Kidney epithelial cell (primary cell): Measurements from ENCODE around the gene TM9SF1. TPM values are rescaled to one million over a fixed set of nuclear protein-coding genes. Genes with fewer than 3 reads are reported as not detected.

Experiments used
- DNase-seq: peaks from one replicate; pipeline ENCODE4 v3.0.0-alpha.2; 2010; ENCODE audit warnings: low read depth
- H3K27me3 ChIP-seq: 2 replicates; pipeline ENCODE4 v1.6.0; 2011; ENCODE audit warnings: low read length; ENCODE audit not compliant: control insufficient read depth, insufficient read depth
- H3K36me3 ChIP-seq: 2 replicates; pipeline ENCODE4 v1.5.1; 2011; ENCODE audit warnings: low read length; ENCODE audit not compliant: control insufficient read depth, insufficient read depth
- H3K4me3 ChIP-seq: 2 replicates; pipeline ENCODE4 v1.5.1; 2011; ENCODE audit warnings: low read depth, mild to moderate bottlenecking, control low read depth, low read length
- total RNA-seq: library from RNA; depleted of rRNA; stranded (reverse); fragments of >200 nt; gene quantifications from 2 replicates; pipeline ENCODE4 v1.2.3, GENCODE V29; 2015
- TF ChIP-seq, protein P1 (sequence below): IDR thresholded peaks from 2 replicates; pipeline ENCODE4 v1.5.1; 2011; ENCODE audit warnings: mild to moderate bottlenecking, moderate library complexity, low read length, control low read depth, inconsistent platforms; ENCODE audit not compliant: insufficient read depth, poor library complexity, severe bottlenecking

Gene TM9SF1
- total RNA-seq, 1 donor from 2014 or later = 55.6 TPM

DNA sequence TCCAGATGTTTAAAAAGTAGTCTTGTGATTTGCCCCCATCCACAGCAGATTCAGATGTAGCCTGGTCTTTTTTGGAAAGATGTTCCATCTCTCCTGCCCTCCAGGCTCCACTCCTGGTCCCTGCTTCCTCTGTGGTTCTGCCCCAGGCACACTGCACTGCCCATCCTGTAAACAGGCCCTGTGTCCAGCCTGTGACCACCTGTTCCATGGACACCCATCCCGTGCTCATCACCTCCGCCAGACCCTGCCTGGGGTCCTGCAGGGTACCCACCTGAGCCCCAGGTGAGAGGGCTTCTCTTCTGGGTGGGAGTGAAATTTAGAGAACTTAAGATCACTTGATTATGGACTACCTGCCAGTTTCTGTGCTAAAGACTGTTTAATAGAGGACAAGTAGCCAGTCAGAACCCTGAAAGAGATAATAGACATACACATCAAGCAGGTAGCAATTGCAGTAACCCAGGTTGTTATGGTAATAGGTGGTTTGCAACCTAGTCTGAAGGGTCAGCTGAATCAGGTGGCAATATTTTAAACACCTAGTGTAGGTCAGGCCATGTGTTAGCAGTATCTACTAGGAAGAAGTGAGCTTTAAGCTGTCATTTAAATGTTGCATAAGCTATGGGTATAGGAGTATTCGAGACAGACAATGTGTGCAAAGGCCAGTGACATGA, 45.8 kb downstream of the TM9SF1 start:
- Histone ChIP-seq H3K27me3 (no peaks in the 10 kb centered on the region), H3K36me3 (peaks cover 8% of the 10 kb centered on the region), H3K4me3 (no peak overlapping the region)
- TF ChIP-seq, protein P1, sequence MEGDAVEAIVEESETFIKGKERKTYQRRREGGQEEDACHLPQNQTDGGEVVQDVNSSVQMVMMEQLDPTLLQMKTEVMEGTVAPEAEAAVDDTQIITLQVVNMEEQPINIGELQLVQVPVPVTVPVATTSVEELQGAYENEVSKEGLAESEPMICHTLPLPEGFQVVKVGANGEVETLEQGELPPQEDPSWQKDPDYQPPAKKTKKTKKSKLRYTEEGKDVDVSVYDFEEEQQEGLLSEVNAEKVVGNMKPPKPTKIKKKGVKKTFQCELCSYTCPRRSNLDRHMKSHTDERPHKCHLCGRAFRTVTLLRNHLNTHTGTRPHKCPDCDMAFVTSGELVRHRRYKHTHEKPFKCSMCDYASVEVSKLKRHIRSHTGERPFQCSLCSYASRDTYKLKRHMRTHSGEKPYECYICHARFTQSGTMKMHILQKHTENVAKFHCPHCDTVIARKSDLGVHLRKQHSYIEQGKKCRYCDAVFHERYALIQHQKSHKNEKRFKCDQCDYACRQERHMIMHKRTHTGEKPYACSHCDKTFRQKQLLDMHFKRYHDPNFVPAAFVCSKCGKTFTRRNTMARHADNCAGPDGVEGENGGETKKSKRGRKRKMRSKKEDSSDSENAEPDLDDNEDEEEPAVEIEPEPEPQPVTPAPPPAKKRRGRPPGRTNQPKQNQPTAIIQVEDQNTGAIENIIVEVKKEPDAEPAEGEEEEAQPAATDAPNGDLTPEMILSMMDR = no peak
- no peak for DNase-seq

DNA sequence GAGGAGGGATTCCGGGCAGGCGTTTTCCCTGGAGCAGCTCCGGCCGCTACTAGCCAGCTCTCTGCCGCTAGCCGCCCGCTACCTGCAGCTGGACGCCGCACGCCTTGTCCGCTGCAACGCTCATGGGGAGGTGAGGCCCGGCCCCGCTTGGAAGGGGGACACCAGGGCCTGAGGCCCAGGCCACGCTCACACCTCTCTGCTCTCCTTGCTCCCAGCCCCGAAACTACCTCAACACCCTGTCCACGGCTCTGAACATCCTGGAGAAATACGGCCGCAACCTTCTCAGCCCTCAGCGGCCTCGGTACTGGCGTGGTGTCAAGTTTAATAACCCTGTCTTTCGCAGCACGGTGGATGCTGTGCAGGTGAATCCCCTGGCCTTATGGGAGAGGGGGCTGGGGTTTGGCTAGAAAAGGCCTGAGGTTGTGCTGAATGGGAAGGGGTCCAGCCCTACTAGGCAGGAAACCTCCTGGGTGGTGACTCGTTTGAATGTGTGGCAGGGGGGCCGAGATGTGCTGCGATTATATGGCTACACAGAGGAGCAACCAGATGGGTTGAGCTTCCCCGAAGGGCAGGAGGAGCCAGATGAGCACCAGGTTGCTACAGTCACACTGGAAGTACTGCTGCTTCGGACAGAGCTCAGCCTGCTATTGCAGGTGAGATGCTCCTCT, 47.3 kb downstream of the TM9SF1 start:
- H3K36me3 ChIP-seq = peaks cover 8% of the 10 kb centered on the region
- TF ChIP-seq, protein P1 = no peak
- H3K4me3 ChIP-seq = peak overlapping the region; percentile 89
- DNase-seq = no peak
- H3K27me3 ChIP-seq = no peaks in the 10 kb centered on the region

GRCh38 chr14:24146978-24147760, 48.1 kb downstream of the TM9SF1 start, which contains the start of gene RNF31:
RNF31 (plus strand) TSS chr14:24147498; CDS start chr14:24147699, 201 bp downstream.
- peak; percentile 92 for DNase-seq
- Histone ChIP-seq H3K4me3 (peak within 1 kb of the TSS; percentile 89), H3K27me3 (no peaks in the 10 kb centered on the region), H3K36me3 (peaks cover 8% of the 10 kb centered on the region)
- TF ChIP-seq, protein P1 = no peak

- peak; percentile 92 for DNase-seq
- TF ChIP-seq, protein P1 = no peak
- Histone ChIP-seq H3K27me3 (no peaks in the 10 kb centered on the region), H3K4me3 (peak within 1 kb of the TSS; percentile 89), H3K36me3 (peaks cover 7% of the 10 kb centered on the region)
These were observed 48.7 kb downstream of the TM9SF1 start, which contains the start of gene PSME2 for GRCh38 chr14:24146453-24146977. PSME2 (minus strand) TSS chr14:24146610; CDS start chr14:24146581, 29 bp downstream.

DNA sequence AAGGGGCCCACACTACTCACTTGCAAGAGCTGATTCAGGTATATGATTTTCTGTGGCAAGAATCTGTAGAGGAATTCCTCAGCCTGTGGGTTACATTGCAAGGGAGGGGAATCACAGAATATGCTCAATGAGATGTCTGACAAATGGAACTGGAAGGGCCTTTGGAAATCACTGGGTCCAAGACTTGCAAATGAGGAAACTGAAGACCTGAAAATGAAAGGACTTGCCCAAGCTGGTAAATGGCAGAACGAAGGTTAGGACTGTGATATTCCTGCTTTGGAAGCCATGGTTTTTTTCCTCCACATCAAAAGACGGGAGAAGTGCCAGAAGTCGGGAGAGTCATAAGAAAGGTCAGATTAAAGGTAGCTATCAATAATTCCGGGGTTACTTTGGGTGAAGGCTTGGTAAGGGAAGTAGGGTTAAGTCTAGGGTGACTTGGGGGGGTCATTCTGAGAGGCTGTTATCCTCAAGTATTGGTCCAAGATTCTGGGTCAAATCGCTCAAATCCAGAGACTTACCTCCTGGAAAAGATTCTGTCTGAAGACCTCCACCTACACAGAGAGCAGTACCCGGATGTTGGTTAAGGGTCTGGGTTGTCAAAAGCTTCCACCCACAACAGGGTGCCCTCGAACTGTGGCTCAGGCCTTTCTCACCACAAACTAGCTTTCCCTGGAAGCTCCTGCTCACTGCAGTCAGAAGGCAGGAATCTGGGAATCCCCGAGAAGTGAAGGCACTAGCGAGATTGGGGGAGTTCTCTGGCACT, 49.4 kb downstream of the TM9SF1 start:
- Histone ChIP-seq H3K27me3 (no peaks in the 10 kb centered on the region), H3K4me3 (peak overlapping the region; percentile 89), H3K36me3 (peaks cover 4% of the 10 kb centered on the region)
- DNase-seq = no peak
- TF ChIP-seq, protein P1 = no peak
